Left lung (tissue), 10 donors: ENCODE results near the gene EZH2. TPM values are rescaled to one million over a fixed set of nuclear protein-coding genes. Genes with fewer than 3 reads are reported as not detected.

Experiments used
- ATAC-seq: fragments of 200-7000 bp; cut with Tn5 transposase; one replicate; pipeline ENCODE4 v1.9.1; 2020; ENCODE audit warnings: moderate library complexity
- DNase-seq, 4 donors: peaks; one replicate each; pipeline ENCODE4 v3.0.0-alpha.2; 2013 to 2020
- H3K27ac ChIP-seq, 2 donors: fragments of 200-600 bp; sonication (generic) in 1 of 2; one replicate each; pipeline versions ENCODE4 v1.5.0 to v1.8.0; 2020 to 2021
- H3K27me3 ChIP-seq, 2 donors: fragments of 200-600 bp; sonication (generic) in 1 of 2; one replicate each; pipeline versions ENCODE4 v1.5.0 to v1.8.0; 2020 to 2021
- H3K36me3 ChIP-seq, 2 donors: fragments of 200-600 bp; sonication (generic) in 1 of 2; one replicate each; pipeline versions ENCODE4 v1.5.0 to v1.8.0; 2020 to 2021
- H3K4me1 ChIP-seq, 2 donors: fragments of 200-600 bp; one replicate each; pipeline ENCODE4 v1.8.0; 2021
- H3K4me3 ChIP-seq, 2 donors: fragments of 200-600 bp; sonication (generic) in 1 of 2; one replicate each; pipeline versions ENCODE4 v1.5.0 to v1.8.0; 2020 to 2021; ENCODE audit warnings: mild to moderate bottlenecking in 1 of 2
- H3K9me3 ChIP-seq, 2 donors: fragments of 200-600 bp; sonication (generic) in 1 of 2; one replicate each; pipeline versions ENCODE4 v1.5.0 to v1.8.0; 2020 to 2021
- intact Hi-C, 2 donors: fragments of 100-400 bp; cut with DNase I; formaldehyde crosslinking; loops; one replicate each; pipeline versions ENCODE4 v1.11.2 to v1.14.2; 2022
- polyA plus RNA-seq, 6 donors: library from polyadenylated mRNA; unstranded; fragments of 120-200 nt; gene quantifications; one replicate each; pipeline ENCODE4 v1.2.1, GENCODE V29; 2013; ENCODE audit not compliant: insufficient read length in 6 of 6
- total RNA-seq, 2 donors: library from RNA; stranded (reverse); fragmentation: NEBNext Ultra II Directional; extraction: Animal tissue kit (Norgen Biotek cat#: 25700); gene quantifications; one replicate each; pipeline ENCODE4 v1.2.1, GENCODE V29; 2021
- TF ChIP-seq, protein P1 (sequence below), 2 donors: fragments of 200-600 bp; sonication (generic) in 1 of 2; IDR thresholded peaks; one replicate each; pipeline versions ENCODE4 v1.5.0 to v1.8.0; 2021; ENCODE audit warnings: antibody characterized with exemption in 2 of 2
- donor health status: DM: no; HTN: yes; CAD: no.
- donor health status: DM: no; HTN: no; CAD: no.

Gene EZH2
- total and polyA plus RNA-seq, 8 donors: 7.2 to 56.3 (median 41.8) TPM

- Histone ChIP-seq H3K36me3 (no peaks in the 10 kb centered on the region), H3K9me3 (no peaks in the 10 kb centered on the region), H3K4me1 (no peaks in the 10 kb centered on the region), H3K27me3 (peaks cover 5 to 22% of the 10 kb centered on the region in 2 donors), H3K4me3 (no peak overlapping the region), H3K27ac (no peak overlapping the region)
- ATAC-seq (no peak), DNase-seq (no peak)
- TF ChIP-seq, protein P1, sequence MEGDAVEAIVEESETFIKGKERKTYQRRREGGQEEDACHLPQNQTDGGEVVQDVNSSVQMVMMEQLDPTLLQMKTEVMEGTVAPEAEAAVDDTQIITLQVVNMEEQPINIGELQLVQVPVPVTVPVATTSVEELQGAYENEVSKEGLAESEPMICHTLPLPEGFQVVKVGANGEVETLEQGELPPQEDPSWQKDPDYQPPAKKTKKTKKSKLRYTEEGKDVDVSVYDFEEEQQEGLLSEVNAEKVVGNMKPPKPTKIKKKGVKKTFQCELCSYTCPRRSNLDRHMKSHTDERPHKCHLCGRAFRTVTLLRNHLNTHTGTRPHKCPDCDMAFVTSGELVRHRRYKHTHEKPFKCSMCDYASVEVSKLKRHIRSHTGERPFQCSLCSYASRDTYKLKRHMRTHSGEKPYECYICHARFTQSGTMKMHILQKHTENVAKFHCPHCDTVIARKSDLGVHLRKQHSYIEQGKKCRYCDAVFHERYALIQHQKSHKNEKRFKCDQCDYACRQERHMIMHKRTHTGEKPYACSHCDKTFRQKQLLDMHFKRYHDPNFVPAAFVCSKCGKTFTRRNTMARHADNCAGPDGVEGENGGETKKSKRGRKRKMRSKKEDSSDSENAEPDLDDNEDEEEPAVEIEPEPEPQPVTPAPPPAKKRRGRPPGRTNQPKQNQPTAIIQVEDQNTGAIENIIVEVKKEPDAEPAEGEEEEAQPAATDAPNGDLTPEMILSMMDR (IDR thresholded peaks at IDR 0.05): no peak
- intact Hi-C loops: no loop called here
Observed at GRCh38 chr7:148905093-148905666, 21.1 kb upstream of the EZH2 start.

- intact Hi-C loops: no loop called here
- Histone ChIP-seq H3K27ac (no peak overlapping the region), H3K9me3 (no peaks in the 10 kb centered on the region), H3K4me3 (no peak overlapping the region), H3K4me1 (no peaks in the 10 kb centered on the region), H3K36me3 (no peaks in the 10 kb centered on the region), H3K27me3 (peaks cover 0 to 8% of the 10 kb centered on the region in 2 donors)
- TF ChIP-seq, protein P1 (IDR thresholded peaks at IDR 0.05): no peak
- ATAC-seq (no peak), DNase-seq (no peak)
Observed at GRCh38 chr7:148903504-148903903, 19.4 kb upstream of the EZH2 start.

DNA sequence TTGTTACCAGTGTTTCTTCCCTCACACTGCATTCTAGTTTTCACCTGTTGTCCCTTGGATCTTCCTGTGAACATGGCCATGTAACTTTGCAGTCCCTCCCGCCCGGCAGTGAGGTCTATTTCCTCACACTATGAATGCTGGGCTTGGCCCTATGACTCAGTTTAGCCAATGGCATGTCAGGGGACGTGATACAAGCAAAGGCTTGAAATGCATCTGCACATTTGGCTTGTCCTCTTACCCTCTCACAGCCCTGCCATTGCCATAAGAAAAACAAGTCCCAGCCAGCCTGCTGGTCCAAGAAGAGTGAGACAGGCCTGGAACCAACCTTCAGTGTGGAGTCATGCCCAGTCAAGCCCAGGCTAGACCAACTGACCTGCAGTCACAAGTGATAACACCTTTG lies 17.1 kb upstream of the EZH2 start:
- Histone ChIP-seq H3K27ac (no peak overlapping the region), H3K4me3 (no peak overlapping the region), H3K4me1 (no peaks in the 10 kb centered on the region), H3K36me3 (no peaks in the 10 kb centered on the region), H3K9me3 (no peaks in the 10 kb centered on the region), H3K27me3 (peaks cover 5 to 20% of the 10 kb centered on the region in 2 donors)
- DNase-seq (no peak), ATAC-seq (no peak)
- intact Hi-C loops: no loop called here
- TF ChIP-seq, protein P1 (IDR thresholded peaks at IDR 0.05): no peak

DNA sequence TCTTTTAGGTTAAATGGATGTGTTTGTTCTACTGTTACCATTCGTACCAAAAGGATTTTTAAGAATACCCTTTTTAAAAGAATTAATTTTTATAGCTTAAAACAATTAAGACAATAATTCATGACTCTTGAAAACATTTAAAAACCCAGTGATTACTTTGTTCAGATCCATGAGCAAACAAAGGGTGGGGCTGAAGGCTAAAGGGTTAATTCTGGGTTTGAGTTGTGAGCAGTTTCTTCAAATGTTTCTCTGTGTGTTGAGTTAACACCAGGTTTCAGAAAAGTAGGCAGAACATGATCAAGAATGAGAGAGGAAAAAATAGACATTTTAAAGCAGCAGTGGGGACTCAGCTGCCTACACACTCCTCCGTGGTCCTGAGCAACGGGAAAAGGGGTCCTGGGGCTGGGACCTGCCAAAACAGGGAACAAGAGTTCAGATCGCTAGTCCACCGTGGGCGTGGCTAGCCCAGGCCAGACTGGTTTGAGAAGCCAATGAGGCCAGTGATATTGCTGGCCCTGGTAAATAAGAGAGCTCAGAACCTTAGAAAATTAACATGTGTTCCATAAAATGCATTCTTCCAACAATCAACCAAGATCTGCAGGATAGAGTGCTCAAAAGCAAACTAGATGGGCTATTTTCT lies 14.9 kb upstream of the EZH2 start:
- H3K4me1 ChIP-seq: no peaks in the 10 kb centered on the region
- H3K9me3 ChIP-seq: no peaks in the 10 kb centered on the region
- no peak overlapping the region for H3K4me3 ChIP-seq
- DNase-seq: no peak
- no peaks in the 10 kb centered on the region for H3K36me3 ChIP-seq
- ATAC-seq: no peak
- TF ChIP-seq, protein P1 (IDR thresholded peaks at IDR 0.05): no peak
- H3K27me3 ChIP-seq: peaks cover 9 to 33% of the 10 kb centered on the region in 2 donors
- no peak overlapping the region for H3K27ac ChIP-seq
- intact Hi-C loops: no loop called here

DNA sequence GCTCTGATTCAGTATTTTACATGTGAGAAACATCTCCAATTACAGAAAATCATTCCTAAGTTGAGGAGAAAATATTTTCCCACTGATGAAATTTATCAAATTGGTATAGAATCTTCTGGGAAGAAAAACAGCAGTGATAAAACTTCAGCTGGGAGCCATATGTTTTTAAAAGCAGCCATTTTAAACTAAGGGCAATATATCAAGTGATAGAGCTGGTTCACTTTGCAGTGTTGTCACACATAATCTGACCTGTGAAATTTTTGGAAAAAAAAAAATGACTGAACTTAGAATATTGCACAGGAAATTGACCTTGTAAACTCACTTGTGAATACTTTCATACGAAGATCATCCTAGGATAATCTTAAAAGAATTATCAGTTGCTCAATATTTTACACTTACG lies 10.5 kb upstream of the EZH2 start:
- ATAC-seq (no peak), DNase-seq (no peak)
- Histone ChIP-seq H3K9me3 (no peaks in the 10 kb centered on the region), H3K4me1 (no peaks in the 10 kb centered on the region), H3K4me3 (no peak overlapping the region), H3K36me3 (no peaks in the 10 kb centered on the region), H3K27ac (no peak overlapping the region), H3K27me3 (peaks cover 9 to 53% of the 10 kb centered on the region in 2 donors)
- TF ChIP-seq, protein P1 (IDR thresholded peaks at IDR 0.05): no peak
- intact Hi-C loops: no loop called here
